ENCODE measurements around the gene TFAP2A. TPM values are rescaled to one million over a fixed set of nuclear protein-coding genes. Genes with fewer than 3 reads are reported as not detected.

TFAP2A gene
- total RNA-seq, 1 donor from 2014 or later = 0.39 TPM

GRCh38 chr6:10461850-10462249, 47.0 kb upstream of the TFAP2A start:
- H3K79me2 ChIP-seq (ENCODE audit: low read depth) = no peaks in the 10 kb centered on the region
- no peaks in the 10 kb centered on the region for H3K9me3 ChIP-seq (ENCODE audit: low read depth)
- H3F3A ChIP-seq (ENCODE audit: low read depth) = no peaks in the 10 kb centered on the region
- H2AFZ ChIP-seq (replicated peaks) = no peak overlapping the region
- no peak overlapping the region for H3K27ac Mint-ChIP-seq
- no peaks in the 10 kb centered on the region for H3K9me3 Mint-ChIP-seq
- DNase-seq (ENCODE audit: low spot score) = no peak
- TF ChIP-seq CTCF (IDR thresholded peaks at IDR 0.05) (no peak), EZH2phosphoT487 (IDR thresholded peaks at IDR 0.05) (no peak), EZH2 (IDR thresholded peaks at IDR 0.05) (no peak)
- no peaks in the 10 kb centered on the region for H3K27me3 Mint-ChIP-seq (ENCODE audit: insufficient read depth, low read depth)
- peaks cover 3% of the 10 kb centered on the region for H3K4me1 Mint-ChIP-seq
- no peaks in the 10 kb centered on the region for H3K36me3 Mint-ChIP-seq
- H3K4me3 Mint-ChIP-seq = no peak overlapping the region
- no peak overlapping the region for H3K9ac ChIP-seq
- H3K4me2 ChIP-seq = no peak overlapping the region
- H3K36me3 ChIP-seq = no peaks in the 10 kb centered on the region
- peaks cover 11% of the 10 kb centered on the region for H3K4me1 ChIP-seq
- no peak overlapping the region for H3K27ac ChIP-seq
- no peaks in the 10 kb centered on the region for H3K27me3 ChIP-seq
- H4K20me1 ChIP-seq (ENCODE audit: low read depth) = no peaks in the 10 kb centered on the region
- no peak overlapping the region for H3K4me3 ChIP-seq

GRCh38 chr6:10460096-10460495, 45.2 kb upstream of the TFAP2A start:
- no peak for DNase-seq (ENCODE audit: low spot score)
- Histone ChIP-seq H3K79me2 (ENCODE audit: low read depth) (no peaks in the 10 kb centered on the region), H3K4me3 (no peak overlapping the region), H3K4me1 (peaks cover 8% of the 10 kb centered on the region), H3F3A (ENCODE audit: low read depth) (no peaks in the 10 kb centered on the region), H3K27me3 (no peaks in the 10 kb centered on the region), H3K36me3 (no peaks in the 10 kb centered on the region), H3K4me2 (no peak overlapping the region), H3K27ac (no peak overlapping the region), H3K9ac (no peak overlapping the region), H3K9me3 (ENCODE audit: low read depth) (no peaks in the 10 kb centered on the region), H4K20me1 (ENCODE audit: low read depth) (no peaks in the 10 kb centered on the region), H2AFZ (replicated peaks) (no peak overlapping the region)
- Mint-ChIP-seq H3K36me3 (no peaks in the 10 kb centered on the region), H3K4me1 (no peaks in the 10 kb centered on the region), H3K9me3 (no peaks in the 10 kb centered on the region), H3K27ac (no peak overlapping the region), H3K4me3 (no peak overlapping the region), H3K27me3 (ENCODE audit: insufficient read depth, low read depth) (no peaks in the 10 kb centered on the region)
- no peak for TF ChIP-seq CTCF (IDR thresholded peaks at IDR 0.05)
- TF ChIP-seq EZH2 (IDR thresholded peaks at IDR 0.05) = no peak
- no peak for TF ChIP-seq EZH2phosphoT487 (IDR thresholded peaks at IDR 0.05)

- Mint-ChIP-seq H3K9me3 (no peaks in the 10 kb centered on the region), H3K4me1 (no peaks in the 10 kb centered on the region), H3K36me3 (no peaks in the 10 kb centered on the region), H3K27ac (no peak overlapping the region), H3K4me3 (no peak overlapping the region), H3K27me3 (ENCODE audit: insufficient read depth, low read depth) (no peaks in the 10 kb centered on the region)
- no peak overlapping the region for H2AFZ ChIP-seq (replicated peaks)
- DNase-seq (ENCODE audit: low spot score) = no peak
- no peaks in the 10 kb centered on the region for H3K9me3 ChIP-seq (ENCODE audit: low read depth)
- no peak overlapping the region for H3K4me3 ChIP-seq
- no peak overlapping the region for H3K27ac ChIP-seq
- H3K36me3 ChIP-seq = no peaks in the 10 kb centered on the region
- H3K79me2 ChIP-seq (ENCODE audit: low read depth) = no peaks in the 10 kb centered on the region
- no peaks in the 10 kb centered on the region for H3K27me3 ChIP-seq
- no peaks in the 10 kb centered on the region for H3K4me1 ChIP-seq
- no peak overlapping the region for H3K9ac ChIP-seq
- no peak overlapping the region for H3K4me2 ChIP-seq
- no peaks in the 10 kb centered on the region for H3F3A ChIP-seq (ENCODE audit: low read depth)
- no peaks in the 10 kb centered on the region for H4K20me1 ChIP-seq (ENCODE audit: low read depth)
- TF ChIP-seq CTCF (IDR thresholded peaks at IDR 0.05) (no peak), EZH2 (IDR thresholded peaks at IDR 0.05) (no peak), EZH2phosphoT487 (IDR thresholded peaks at IDR 0.05) (no peak)
These were observed 43.4 kb upstream of the TFAP2A start for GRCh38 chr6:10458287-10458686.

Measured in neural progenitor cell (in vitro differentiated cells).